PC-9 (cell line): ENCODE results near the gene SMIM29.

Source experiments
- EZH2 ChIP-seq: fragments of 200-600 bp; sonication (generic); IDR thresholded peaks from 2 replicates; pipeline ENCODE4 v1.8.0; 2017; ENCODE audit warnings: antibody characterized with exemption, low read depth
- TF ChIP-seq, protein P1 (sequence below): fragments of 200-600 bp; sonication (generic); conservative IDR thresholded peaks from 2 replicates; pipeline ENCODE4 v1.6.1; 2017; ENCODE audit warnings: mixed run types, antibody characterized with exemption, mild to moderate bottlenecking, moderate library complexity

GRCh38 chr6:34281702-34282334, 33.0 kb upstream of the SMIM29 start:
- TF ChIP-seq, protein P1, sequence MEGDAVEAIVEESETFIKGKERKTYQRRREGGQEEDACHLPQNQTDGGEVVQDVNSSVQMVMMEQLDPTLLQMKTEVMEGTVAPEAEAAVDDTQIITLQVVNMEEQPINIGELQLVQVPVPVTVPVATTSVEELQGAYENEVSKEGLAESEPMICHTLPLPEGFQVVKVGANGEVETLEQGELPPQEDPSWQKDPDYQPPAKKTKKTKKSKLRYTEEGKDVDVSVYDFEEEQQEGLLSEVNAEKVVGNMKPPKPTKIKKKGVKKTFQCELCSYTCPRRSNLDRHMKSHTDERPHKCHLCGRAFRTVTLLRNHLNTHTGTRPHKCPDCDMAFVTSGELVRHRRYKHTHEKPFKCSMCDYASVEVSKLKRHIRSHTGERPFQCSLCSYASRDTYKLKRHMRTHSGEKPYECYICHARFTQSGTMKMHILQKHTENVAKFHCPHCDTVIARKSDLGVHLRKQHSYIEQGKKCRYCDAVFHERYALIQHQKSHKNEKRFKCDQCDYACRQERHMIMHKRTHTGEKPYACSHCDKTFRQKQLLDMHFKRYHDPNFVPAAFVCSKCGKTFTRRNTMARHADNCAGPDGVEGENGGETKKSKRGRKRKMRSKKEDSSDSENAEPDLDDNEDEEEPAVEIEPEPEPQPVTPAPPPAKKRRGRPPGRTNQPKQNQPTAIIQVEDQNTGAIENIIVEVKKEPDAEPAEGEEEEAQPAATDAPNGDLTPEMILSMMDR: no peak
- TF ChIP-seq EZH2: no peak
